PC-3 (cell line): ENCODE results near the gene UNG.
"Not testable (repeated sequence)": the region's sequence is repeated elsewhere in the genome, so short reads cannot be mapped to it uniquely, and the experiment has no call there.

ENCODE experiments used
- EZH2 ChIP-seq: fragments of 300-600 bp; sonication (generic); IDR thresholded peaks from one replicate; pipeline ENCODE4 v1.6.1; 2017; ENCODE audit warnings: antibody characterized with exemption, mild to moderate bottlenecking, low read length; ENCODE audit not compliant: unreplicated experiment
- EZH2phosphoT487 ChIP-seq: fragments of 300-600 bp; sonication (generic); IDR thresholded peaks from 2 replicates; pipeline ENCODE4 v1.6.1; 2018; ENCODE audit warnings: mild to moderate bottlenecking, antibody characterized with exemption, low read length, borderline replicate concordance

DNA sequence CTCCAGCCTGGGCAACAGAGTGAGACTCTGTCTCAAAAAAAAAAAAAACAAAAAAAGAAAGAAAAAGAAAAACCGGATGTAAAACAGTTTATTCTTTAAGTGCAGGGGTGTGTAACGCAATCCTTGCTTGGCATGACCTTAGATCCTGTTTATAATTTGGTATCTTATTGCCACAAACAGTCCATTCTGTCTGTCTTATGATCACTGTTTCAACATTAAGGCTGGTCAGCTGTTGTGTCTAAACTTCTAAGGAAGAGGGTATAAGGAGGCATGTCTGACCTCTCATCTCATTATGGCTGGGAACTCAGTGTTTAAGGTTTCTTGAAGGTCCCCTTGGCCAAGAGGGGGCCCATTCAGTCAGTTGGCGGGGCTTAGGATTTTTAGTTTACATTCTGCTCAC, 48.7 kb upstream of the UNG start:
- not testable (repeated sequence) for TF ChIP-seq EZH2phosphoT487, EZH2
